A549 (cell line): ENCODE results near the gene CSTB. TPM values are rescaled to one million over a fixed set of nuclear protein-coding genes. Genes with fewer than 3 reads are reported as not detected.

Experiments
- ATAC-seq, 2 experiments: fragments of 200-7000 bp in 1 of 2; fragments of >200 bp in 1 of 2; cut with Nextera tagmentation in 1 of 2; cut with Tn5 transposase in 1 of 2; 3 replicates each; pipeline versions ENCODE4 v1.8.0 to v1.9.1; 2018 to 2020; ENCODE audit warnings: mild to moderate bottlenecking in 1 of 2, moderate library complexity in 1 of 2
- CTCF ChIA-PET: fragments of 300-600 bp; sonication (Branson Sonifier 250); formaldehyde crosslinking; extraction: SDS; loops from one replicate; lab custom pipeline; 2021; ENCODE audit warnings: antibody characterized with exemption, inconsistent platforms; lab: Yijun Ruan, JAX
- POLR2A ChIA-PET: fragments of 350-600 bp; formaldehyde crosslinking; extraction: SDS; loops from one replicate; lab custom pipeline; 2021; ENCODE audit warnings: antibody characterized with exemption, inconsistent platforms; lab: Yijun Ruan, JAX
- DNase-seq, 2 experiments: peaks; one replicate each; pipeline versions ENCODE4 v3.0.0 to v3.0.0-alpha.2; 2011 to 2016; ENCODE audit warnings: low read depth in 1 of 2, low spot score in 1 of 2
- FAIRE-seq: peaks from 2 replicates; lab custom pipeline; 2011; peaks lifted over from hg19 to GRCh38; lab: Jason Lieb, UNC
- H3K27ac ChIP-seq, 2 experiments: fragments of >200 bp; sonication (Bioruptor Twin); formaldehyde crosslinking; 3 replicates each; pipeline ENCODE4 v1.5.1; 2016 to 2017
- H3K4me1 ChIP-seq: fragments of >200 bp; sonication (Bioruptor Twin); formaldehyde crosslinking; 3 replicates; pipeline ENCODE4 v1.6.1; 2016
- H3K4me2 ChIP-seq: fragments of >200 bp; sonication (Bioruptor Twin); formaldehyde crosslinking; 3 replicates; pipeline ENCODE4 v1.6.1; 2016
- H3K4me3 ChIP-seq: fragments of >200 bp; sonication (Bioruptor Twin); formaldehyde crosslinking; 3 replicates; pipeline ENCODE4 v1.5.1; 2016
- H3K9me3 ChIP-seq: fragments of >200 bp; sonication (Bioruptor Twin); formaldehyde crosslinking; 3 replicates; pipeline ENCODE4 v1.6.1; 2016
- ELK1 ChIP-seq: fragments of 150-350 bp; IDR thresholded peaks from 2 replicates; pipeline ENCODE4 v1.6.1; 2014; ENCODE audit warnings: low read depth, mild to moderate bottlenecking, low read length
- ESRRA ChIP-seq: fragments of 150-350 bp; IDR thresholded peaks from 2 replicates; pipeline ENCODE4 v1.6.1; 2014; ENCODE audit warnings: mild to moderate bottlenecking, low read length, borderline replicate concordance
- FOSL2 ChIP-seq, 2 experiments: fragments of 450-650 bp in 1 of 2; fragments of >200 bp in 1 of 2; sonication (Bioruptor Twin) in 1 of 2; formaldehyde crosslinking; IDR thresholded peaks; 2 replicates each; pipeline versions ENCODE4 v1.5.0 to v1.6.1; 2016 to 2020; ENCODE audit warnings: mild to moderate bottlenecking in 1 of 2, moderate library complexity in 1 of 2
- JUN ChIP-seq, 2 experiments: fragments of >200 bp; sonication (Bioruptor Twin); formaldehyde crosslinking; IDR thresholded peaks; 2 replicates in 1 of 2; 3 replicates in 1 of 2; pipeline ENCODE4 v1.6.1; 2016 to 2017
- KDM5A ChIP-seq: fragments of 200-600 bp; sonication (generic); IDR thresholded peaks from 2 replicates; pipeline ENCODE4 v1.6.1; 2016; ENCODE audit warnings: antibody characterized with exemption, mild to moderate bottlenecking
- MYC ChIP-seq: IDR thresholded peaks from 2 replicates; pipeline ENCODE4 v1.6.1; 2012; ENCODE audit warnings: mild to moderate bottlenecking, inconsistent platforms, low read length, improper control_type of control experiment, borderline replicate concordance
- NR3C1 ChIP-seq: fragments of >200 bp; sonication (Bioruptor Twin); formaldehyde crosslinking; IDR thresholded peaks from 3 replicates; pipeline ENCODE4 v1.6.1; 2017
- POLR2AphosphoS2 ChIP-seq: conservative IDR thresholded peaks from 2 replicates; pipeline ENCODE4 v1.6.1; 2012; ENCODE audit warnings: low read length, improper control_type of control experiment, inconsistent platforms
- SREBF2 ChIP-seq: fragments of 450-650 bp; IDR thresholded peaks from 2 replicates; pipeline ENCODE4 v1.6.1; 2014; ENCODE audit warnings: mild to moderate bottlenecking, moderate library complexity
- WGBS: methylation state at CpG from one replicate; pipeline ENCODE4 v1.1.6; 2017; ENCODE audit errors: missing lambda C conversion rate; 5-methylcytosine and 5-hydroxymethylcytosine counted together
- polyA plus RNA-seq, 4 experiments: library from polyadenylated mRNA; depleted of rRNA in 3 of 4; stranded (reverse); fragments of >200 nt; fragmentation: RNase III in 1 of 4; extraction: RNeasy Plus Mini Kit Qiagen cat#74134 plus additional on column Dnase treatment in 1 of 4; gene quantifications; 2 replicates in 3 of 4; 3 replicates in 1 of 4; pipeline ENCODE4 v1.2.3, GENCODE V29; 2011 to 2017
- TF ChIP-seq, protein P1 (sequence below): IDR thresholded peaks from 2 replicates; pipeline ENCODE4 v1.6.1; 2012; ENCODE audit warnings: low read depth, borderline replicate concordance
- TF ChIP-seq, protein P2 (sequence below): IDR thresholded peaks from 2 replicates; pipeline ENCODE4 v1.6.1; 2012
- TF ChIP-seq, protein P3 (sequence below): IDR thresholded peaks from 2 replicates; pipeline ENCODE4 v1.6.1; 2012

CSTB gene
- polyA plus RNA-seq, 2 of the 4 experiments (the other 2 are of a cell fraction): 42.9 to 101 TPM

GRCh38 chr21:43767984-43768867 is 7.9 kb downstream of the CSTB start (continued):
- TF ChIP-seq, protein P1, sequence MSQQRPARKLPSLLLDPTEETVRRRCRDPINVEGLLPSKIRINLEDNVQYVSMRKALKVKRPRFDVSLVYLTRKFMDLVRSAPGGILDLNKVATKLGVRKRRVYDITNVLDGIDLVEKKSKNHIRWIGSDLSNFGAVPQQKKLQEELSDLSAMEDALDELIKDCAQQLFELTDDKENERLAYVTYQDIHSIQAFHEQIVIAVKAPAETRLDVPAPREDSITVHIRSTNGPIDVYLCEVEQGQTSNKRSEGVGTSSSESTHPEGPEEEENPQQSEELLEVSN: peak; percentile 61; the same call in 1 of the 2 replicates
- TF ChIP-seq FOSL2 (IDR thresholded peaks at IDR 0.05) (no peak), FOSL2 (CRISPR knock-in tag; IDR thresholded peaks at IDR 0.05) (peak; percentile 65), ESRRA (no peak), SREBF2 (no peak), NR3C1 (no peak), MYC (peak; percentile 61)
- TF ChIP-seq, protein P2, sequence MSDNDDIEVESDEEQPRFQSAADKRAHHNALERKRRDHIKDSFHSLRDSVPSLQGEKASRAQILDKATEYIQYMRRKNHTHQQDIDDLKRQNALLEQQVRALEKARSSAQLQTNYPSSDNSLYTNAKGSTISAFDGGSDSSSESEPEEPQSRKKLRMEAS: peak; percentile 90

- no peak for DNase-seq
- Histone ChIP-seq H3K4me2 (peak overlapping the region; percentile 62), H3K4me1 (peaks cover 55% of the 10 kb centered on the region), H3K9me3 (no peaks in the 10 kb centered on the region), H3K4me3 (no peak overlapping the region), H3K27ac (peak overlapping the region; percentile 94 to 97)
- CTCF ChIA-PET: no interaction called here
- FAIRE-seq: no peak
- peak; percentile 17 to 25 for ATAC-seq
- POLR2A ChIA-PET: interaction anchor here (1.3 kb wide), 1 partner anchor 39 kb away, joined by 3 read pairs; no protein-coding TSS in a partner anchor
- TF ChIP-seq JUN (IDR thresholded peaks at IDR 0.05) (0 out of 5 replicates have a peak, but pooled peaks have one; percentile 2 to 15), KDM5A (no peak)
- WGBS: 71% methylated on average over 14 of the region's 15 CpGs
These were observed 8.6 kb downstream of the CSTB start for GRCh38 chr21:43767498-43767983.

GRCh38 chr21:43766734-43767497 is 9.2 kb downstream of the CSTB start:
- Histone ChIP-seq H3K4me2 (peak overlapping the region; percentile 62), H3K27ac (peak overlapping the region; percentile 94 to 97)
- TF ChIP-seq POLR2AphosphoS2 (peak; percentile 92), JUN (IDR thresholded peaks at IDR 0.05) (no peak; a peak in 1 of 5 replicates), ELK1 (no peak)
- TF ChIP-seq, protein P3, sequence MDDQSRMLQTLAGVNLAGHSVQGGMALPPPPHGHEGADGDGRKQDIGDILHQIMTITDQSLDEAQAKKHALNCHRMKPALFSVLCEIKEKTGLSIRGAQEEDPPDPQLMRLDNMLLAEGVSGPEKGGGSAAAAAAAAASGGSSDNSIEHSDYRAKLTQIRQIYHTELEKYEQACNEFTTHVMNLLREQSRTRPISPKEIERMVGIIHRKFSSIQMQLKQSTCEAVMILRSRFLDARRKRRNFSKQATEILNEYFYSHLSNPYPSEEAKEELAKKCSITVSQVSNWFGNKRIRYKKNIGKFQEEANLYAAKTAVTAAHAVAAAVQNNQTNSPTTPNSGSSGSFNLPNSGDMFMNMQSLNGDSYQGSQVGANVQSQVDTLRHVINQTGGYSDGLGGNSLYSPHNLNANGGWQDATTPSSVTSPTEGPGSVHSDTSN: peak; percentile 9; the same call in 1 of the 2 replicates
- TF ChIP-seq, all 56 proteins: peak for 2
- Histone ChIP-seq H3K4me3 (no peak overlapping the region), H3K4me1 (peaks cover 55% of the 10 kb centered on the region), H3K9me3 (no peaks in the 10 kb centered on the region)
- ChIA-PET POLR2A (interaction anchor here (1.3 kb wide), 1 partner anchor 38 kb away, joined by 3 read pairs; no protein-coding TSS in a partner anchor), CTCF (interaction anchor here (0.6 kb wide), 1 partner anchor 434 kb away, joined by 3 read pairs; no protein-coding TSS in a partner anchor)
- ATAC-seq (peak; percentile 7 to 11; a peak in 5 of 6 replicates), FAIRE-seq (no peak), DNase-seq (peak in 1 of 2 experiments; percentile 67)
- WGBS: 87% methylated on average over 23 of the region's 34 CpGs
